HL-60/S4 (cell line): Measurements from ENCODE around the gene ZNF595.
"Not testable (repeated sequence)": the region's sequence is repeated elsewhere in the genome, so short reads cannot be mapped to it uniquely, and the experiment has no call there.

ENCODE experiments used
- in situ Hi-C: fragments of 300-500 bp; cut with MboI; formaldehyde crosslinking; loops from 2 replicates; pipeline ENCODE4 v1.14.3; 2022; ENCODE audit warnings: low sequenced_read_pairs

ZNF595 gene

DNA sequence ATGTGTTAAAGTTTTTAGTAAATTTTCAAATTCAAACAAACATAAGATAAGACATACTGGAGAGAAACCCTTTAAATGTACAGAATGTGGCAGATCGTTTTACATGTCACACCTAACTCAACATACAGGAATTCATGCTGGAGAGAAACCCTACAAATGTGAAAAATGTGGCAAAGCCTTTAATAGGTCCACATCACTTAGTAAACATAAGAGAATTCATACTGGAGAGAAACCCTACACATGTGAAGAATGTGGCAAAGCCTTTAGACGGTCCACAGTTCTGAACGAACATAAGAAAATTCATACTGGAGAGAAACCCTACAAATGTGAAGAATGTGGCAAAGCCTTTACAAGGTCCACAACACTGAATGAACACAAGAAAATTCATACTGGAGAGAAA is 32.8 kb downstream of the ZNF595 start:
- in situ Hi-C loops: no loop called here

DNA sequence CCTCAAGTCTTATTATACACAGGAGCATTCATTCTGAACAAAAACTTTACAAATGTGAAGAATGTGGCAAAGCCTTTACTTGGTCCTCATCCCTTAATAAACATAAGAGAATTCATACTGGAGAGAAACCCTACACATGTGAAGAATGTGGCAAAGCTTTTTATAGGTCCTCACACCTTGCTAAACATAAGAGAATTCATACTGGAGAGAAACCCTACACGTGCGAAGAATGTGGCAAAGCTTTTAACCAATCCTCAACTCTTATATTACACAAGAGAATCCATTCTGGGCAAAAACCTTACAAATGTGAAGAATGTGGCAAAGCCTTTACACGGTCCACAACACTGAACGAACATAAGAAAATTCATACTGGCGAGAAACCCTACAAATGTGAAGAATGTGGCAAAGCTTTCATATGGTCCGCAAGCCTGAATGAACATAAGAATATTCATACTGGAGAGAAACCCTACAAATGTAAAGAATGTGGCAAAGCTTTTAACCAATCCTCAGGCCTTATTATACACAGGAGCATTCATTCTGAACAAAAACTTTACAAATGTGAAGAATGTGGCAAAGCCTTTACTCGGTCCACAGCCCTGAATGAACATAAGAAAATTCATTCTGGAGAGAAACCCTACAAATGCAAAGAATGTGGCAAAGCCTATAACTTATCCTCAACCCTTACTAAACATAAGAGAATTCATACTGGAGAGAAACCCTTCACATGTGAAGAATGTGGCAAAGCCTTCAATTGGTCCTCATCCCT is 33.6 kb downstream of the ZNF595 start:
- in situ Hi-C loops: not testable (repeated sequence)

DNA sequence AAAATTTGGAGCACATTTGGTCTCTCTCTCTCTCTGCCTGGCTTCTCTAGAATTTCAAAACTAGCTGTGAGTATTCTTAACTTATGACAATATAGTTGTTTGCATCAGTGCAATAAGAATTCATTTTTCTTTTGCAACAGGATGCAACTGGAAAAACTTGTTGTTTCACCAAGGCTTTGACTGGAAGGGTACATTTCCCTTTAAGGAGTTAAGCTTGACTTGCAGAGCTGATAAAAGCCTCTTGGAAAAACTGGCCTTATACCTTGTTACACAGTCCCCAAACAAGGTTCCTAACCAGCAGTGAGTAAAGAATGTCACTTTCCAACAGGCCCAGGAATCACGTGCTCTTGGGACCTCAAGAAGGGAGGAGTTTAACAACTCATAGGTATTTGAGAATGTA is 45.3 kb downstream of the ZNF595 start:
- in situ Hi-C loops: no loop called here

DNA sequence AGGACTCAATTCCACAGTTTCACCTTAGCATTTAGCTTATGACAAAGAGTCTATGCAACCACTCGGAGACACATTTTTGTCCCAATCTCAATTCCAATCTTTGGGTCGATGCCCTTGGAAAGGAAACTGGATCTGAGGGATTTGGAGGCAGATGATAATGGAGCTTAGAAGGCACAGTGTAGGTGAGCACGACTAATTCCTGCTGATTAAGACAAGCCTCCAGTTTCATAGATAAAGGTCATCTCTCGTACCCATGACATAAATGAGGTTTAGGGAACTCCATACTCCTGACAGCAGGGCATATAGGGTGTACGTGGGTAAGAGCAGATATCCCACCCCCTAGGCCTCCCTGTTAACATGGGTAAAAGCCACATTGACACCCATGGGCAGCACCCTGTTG is 46.7 kb downstream of the ZNF595 start:
- in situ Hi-C loops: no loop called here

DNA sequence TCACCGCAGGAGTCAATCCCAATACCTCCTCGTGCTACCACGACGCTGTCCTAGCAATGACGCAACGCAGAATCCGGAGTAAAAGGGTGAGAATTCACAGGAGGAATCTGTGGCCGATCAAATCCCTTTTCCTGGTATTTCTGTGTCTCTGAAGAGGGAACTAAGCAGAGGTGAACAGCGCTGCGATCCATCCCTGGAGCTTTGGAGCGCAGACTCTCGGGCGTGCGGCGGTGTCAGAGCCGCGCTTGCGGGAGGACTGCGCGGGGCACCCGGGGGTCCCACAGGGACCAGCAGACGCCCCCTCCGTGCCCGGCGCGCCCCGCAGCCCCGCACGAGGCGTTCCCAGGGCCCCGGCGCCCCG is 53.9 kb downstream of the ZNF595 start:
- in situ Hi-C loops: no loop called here

DNA sequence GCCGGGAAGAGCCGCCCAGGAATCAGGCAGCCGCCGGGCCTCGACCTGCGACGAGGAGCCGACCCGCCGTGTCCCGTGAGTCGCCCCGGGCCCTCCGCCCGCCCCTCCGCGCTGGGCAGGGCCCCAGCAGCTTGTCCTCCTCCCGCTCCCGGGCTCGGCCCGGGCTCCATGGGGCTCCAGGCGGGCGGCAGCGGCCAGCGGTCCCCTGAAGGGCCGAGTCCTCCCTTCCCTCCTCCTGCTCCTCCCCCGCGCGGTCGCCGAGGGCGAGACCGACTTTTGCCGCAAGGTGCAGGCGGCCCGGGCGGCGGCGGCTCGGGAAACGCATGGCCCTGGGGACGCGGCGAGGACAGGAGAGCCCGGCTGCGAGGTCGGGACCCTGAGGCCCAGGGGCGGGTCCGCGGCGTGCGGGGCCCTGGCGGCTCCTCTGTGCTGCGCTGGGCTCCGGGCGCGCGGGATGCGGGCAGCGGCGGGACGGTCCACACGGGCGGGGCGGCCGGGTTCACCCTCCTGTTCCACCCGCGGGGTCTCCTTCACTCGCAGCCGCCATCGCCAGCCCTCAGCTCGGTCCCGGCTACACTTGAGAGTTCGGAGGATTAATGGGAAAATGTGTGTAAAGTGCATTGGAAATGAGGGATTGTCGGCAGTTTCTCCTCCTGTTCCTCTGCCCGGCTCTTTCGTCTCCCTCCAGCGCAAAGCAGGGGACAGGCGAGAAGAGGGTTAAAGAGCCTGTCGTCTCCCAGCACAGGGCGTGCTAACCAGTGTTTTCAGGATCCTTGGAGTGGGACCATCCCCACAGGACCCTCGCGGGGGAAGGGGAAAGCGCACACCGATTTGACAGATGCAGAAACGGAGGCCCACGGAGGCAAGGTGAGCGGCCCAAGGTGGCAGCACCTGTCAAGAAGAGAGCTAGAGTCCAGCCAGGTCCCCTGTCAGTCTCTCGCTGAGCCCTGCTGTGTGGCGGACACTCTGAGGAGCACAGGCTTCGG is 54.6 kb downstream of the ZNF595 start:
- in situ Hi-C loops: no loop called here

DNA sequence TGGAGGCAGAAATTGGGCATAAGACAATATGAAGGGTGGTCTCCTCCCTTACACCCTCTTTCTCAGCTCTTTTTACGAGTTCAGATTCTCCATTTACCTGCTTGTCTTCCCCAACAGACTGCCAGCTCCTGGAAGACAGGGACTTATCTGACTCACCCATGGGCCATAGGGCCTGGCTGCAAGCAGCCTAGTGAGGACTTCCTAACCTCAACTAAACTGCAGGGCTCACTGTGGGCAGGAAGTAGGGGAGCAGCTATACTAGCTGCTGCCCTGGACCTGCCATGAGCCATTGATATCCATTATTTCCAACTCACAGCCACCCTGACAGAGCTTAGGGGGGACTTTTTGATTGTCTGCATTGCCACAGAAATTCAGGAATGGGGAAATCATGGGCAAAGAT is 59.6 kb downstream of the ZNF595 start:
- in situ Hi-C loops: no loop called here

DNA sequence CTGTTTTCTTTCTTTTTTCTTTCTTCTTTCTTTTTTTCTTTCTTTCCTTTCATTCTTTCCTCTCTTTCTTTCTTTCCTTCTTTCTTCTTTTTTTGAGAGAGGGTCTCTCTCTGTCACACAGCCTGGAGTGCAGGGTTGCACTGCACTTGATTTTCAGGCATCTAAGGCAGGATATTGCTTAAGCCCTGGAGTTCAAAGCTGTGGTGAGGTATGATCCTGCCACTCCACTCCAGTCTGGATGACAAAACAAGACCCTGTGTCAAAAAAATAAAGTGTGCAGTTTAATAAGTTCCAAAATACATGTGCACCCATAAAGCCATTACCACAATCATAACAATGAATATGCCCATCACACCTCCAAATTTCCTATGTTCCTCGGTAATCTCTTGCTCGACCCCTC is 60.6 kb downstream of the ZNF595 start:
- in situ Hi-C loops: no loop called here

DNA sequence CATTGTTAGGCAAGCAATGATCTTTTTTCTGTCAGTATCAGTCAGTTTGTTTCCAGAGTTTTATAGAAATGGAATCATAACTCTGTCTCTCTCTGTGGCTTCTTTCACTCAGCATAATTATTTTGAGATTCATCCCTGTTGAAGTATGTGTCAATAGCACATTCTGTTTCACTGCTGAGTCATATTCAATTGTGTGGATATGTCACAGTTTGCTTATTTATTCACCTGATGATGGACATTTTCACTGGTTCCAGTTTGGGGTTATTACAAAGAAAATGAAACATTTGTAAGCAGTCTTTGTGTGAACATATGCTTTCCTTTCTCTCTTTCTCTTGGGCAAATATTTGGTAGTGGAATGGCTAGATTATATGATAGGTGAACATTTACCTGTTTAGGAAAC is 61.0 kb downstream of the ZNF595 start:
- in situ Hi-C loops: no loop called here

DNA sequence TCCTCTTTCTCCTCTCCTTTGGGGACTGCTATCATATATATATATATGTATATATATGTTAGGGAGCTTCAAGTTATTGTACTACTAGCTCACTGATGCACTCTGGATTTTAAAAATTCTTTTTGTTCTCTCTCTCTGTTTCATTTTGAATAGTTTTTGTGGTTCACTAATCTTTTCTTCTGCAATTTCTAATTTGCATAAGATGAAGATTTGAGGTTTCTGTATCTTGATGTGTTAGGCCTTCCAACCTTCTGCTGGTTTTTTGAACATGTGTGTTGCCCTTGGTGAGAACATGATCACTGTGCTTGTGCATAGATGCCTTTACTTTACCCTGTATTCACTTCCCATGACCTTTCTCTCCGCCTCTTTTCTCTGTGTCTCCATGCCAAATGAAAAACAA is 63.4 kb downstream of the ZNF595 start:
- in situ Hi-C loops: no loop called here

DNA sequence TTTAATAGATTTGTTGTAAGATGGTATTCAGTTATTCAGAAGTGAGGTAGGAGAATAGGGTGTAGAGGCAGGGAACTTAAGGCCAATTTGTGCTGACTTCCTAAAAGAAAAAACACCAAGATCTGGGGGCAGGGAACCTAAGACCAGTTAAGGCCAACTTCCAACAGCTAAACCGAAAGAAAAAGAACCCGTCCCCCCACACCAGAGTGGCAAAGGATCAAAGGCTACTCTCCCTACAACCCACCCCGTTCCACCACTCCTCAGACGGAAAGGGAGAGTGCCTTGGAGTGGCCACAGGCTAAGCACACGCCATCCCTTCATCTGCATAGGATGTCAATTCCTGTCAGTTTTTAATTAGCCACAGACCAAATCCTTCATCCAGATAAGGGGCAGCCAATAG is 67.5 kb downstream of the ZNF595 start:
- in situ Hi-C loops: no loop called here

DNA sequence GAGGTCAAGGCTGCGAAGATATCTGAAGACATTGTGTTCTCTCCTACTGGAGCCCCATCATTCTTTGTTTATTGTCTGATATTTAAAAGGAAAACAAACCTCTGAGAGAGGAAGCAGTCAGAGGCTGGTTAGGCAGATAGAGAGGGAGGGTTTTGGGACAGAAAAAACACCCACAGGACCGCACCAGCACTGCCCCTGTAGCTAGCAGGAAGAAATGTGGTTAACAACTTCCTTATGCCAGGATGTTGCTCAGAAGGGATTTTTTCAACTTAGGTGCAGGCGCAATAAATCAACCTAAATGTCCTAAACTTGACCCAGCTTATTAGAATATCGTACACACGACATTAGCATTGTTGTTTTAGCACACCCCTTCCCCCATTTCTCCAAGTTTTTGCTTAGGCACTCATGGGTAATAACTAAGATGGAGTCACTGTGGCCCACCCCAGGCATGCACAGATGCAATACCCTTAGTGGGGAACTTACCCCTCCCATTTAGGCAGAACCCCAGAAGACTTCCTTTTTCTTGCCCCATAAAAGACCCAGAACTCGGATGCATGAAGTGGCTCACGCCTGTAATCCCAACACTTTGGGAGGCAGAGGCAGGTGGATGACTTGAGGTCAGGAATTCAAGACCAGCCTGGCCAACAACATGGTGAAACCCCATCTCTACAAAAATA is 68.4 kb downstream of the ZNF595 start:
- in situ Hi-C loops: no loop called here

DNA sequence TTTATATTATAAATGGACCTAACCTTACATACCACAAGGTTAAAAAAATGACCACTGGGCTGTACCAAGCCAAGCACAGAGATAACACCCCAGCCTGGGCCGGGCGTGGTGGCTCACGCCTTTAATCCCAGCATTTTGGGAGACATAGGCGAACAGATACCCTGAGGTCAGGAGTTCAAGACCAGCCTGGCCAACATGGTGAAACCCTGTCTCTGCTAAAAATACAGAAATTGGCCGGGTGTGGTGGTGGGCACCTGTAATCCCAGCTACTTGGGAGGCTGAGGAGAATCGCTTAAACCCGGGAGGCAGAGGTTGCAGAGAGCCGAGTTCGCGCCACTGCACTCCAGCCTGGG is 70.8 kb downstream of the ZNF595 start:
- in situ Hi-C loops: not testable (repeated sequence)

DNA sequence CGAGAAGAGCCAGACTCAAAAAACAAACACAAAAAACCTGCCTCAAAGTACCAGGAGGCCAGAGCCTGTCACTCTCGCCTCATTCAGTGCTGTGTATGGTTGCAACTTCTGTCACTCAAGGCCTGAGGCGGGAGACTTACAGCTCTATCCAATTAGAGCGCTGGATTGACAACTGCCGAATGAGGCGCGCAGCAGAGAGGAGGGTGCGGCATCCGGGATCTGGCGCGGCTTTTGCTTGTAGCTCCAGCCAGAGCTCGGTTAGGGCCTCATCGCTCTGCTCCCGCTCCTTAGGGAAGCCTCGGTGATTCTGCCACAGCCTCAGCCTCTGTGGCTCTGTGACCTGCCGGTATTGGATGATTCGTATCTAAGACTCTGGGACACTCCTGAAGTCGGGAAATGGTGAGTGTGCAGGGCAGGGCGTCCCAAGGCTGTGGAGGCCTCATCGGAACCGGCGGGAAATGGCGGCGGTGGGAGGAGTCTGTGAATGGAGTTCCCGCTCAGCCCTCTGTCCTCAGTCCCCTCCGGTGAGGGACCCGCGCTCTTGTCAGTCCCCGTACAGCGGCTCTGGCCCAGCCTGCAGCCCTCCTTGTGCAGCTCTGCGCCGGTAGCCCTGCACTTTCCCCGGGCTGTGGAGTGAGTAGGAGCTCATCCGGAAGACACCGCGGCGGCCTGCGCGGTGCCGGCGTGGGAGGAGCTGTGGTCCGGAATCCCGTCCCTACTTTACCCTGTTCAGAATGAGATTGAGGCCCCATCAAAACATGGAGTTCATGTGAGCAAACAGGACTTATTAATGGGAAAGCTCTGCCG is 71.4 kb downstream of the ZNF595 start, which contains the start of gene ZNF718:
TSS of gene ZNF718 (plus strand) at position 227 of the 807 bp plus-strand sequence. CDS start at position 397, 170 bp downstream.
- in situ Hi-C loops: no loop called here

DNA sequence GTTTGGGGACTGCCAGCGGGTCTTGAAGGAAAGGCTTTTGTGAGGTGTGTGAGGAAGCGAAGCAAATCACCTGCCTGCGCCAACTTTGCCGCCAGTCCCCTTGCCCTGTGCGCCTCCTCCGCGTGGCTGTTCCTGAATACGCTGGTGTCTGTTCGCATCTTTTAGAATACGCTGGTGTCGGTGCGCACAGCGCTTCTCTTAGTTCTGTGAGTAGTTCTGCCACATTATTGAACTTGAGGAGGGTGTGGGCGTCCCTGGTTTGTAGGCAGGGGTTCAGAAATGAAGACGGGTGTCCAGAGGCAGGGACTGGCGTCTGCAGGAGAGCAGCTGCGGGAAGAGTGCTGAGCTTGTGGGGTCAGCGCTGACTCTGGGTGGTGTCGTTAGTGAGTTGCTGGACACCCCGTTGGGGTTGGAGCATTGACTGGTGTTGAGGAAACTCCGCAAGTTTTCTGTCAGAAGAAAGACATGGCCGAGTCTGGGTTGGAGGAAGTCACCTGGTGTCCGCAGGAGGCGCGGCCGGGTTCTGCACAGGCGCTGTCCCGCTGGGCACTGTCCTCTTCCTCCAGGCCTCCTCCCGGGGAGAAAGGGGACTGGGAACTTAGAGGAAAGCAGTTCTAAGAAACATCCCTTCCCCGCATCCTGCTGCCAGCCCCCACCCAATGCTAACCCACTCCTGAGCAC is 72.1 kb downstream of the ZNF595 start:
- in situ Hi-C loops: no loop called here

DNA sequence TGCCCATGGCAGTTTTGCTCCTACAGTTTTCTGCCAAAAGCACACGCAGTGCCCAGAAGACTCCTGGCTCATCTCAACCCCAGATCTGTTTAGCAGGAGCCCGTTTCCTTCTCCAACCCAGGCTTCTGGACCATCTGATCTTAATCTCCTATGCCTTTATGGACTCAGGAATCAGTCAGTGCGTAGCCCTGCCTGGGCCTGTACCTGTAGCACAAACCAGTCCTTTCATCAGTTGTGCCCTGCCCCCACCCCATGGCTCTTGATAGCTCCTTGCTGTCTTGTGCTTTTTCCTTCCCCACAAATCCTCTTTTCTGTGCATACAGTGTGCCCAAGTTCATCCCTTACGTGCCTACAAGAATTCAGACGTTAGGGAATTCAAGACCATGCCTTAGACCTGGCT is 72.7 kb downstream of the ZNF595 start:
- in situ Hi-C loops: no loop called here

DNA sequence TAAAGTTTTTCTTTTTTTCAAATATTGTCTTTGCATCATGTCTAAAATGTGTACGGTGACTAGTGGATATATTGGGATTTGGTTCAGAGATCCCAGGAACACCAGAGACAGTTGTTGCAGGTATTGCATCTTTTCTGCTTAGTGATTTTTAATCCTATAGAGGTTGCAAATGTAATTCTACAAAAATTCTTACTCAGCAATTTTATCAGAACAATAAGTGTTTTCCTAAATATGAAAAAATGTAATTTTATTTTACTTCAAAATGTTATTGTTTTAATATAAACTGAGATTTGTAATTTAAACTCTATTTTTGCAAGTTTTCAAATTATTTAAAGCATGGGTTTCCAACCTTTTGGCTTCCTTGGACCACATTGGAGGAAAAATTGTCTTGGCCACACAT is 79.4 kb downstream of the ZNF595 start:
- in situ Hi-C loops: no loop called here
